A673 (cell line): ENCODE results near the gene BEST2. TPM values are rescaled to one million over a fixed set of nuclear protein-coding genes. Genes with fewer than 3 reads are reported as not detected.
A peak's percentile ranks its signal among the peaks of the same experiment; 100 is the strongest.

ENCODE experiments used
- BruUV-seq: library from RNA; stranded (reverse); fragments of 400-500 nt; replicated peaks from 2 replicates; lab custom pipeline; 2021; lab: Mats Ljungman, UMichigan
- CTCF ChIA-PET: fragments of 300-600 bp; sonication (Branson Sonifier 250); formaldehyde crosslinking; loops from one replicate; lab custom pipeline; 2022; ENCODE audit warnings: antibody characterized with exemption; lab: Charles Lee
- POLR2A ChIA-PET: fragments of 300-600 bp; sonication (Branson Sonifier 250); formaldehyde crosslinking; loops from one replicate; lab custom pipeline; 2022; ENCODE audit warnings: antibody characterized with exemption; ENCODE audit not compliant: low non-redundant PET; lab: Charles Lee
- DNase-seq: peaks from one replicate; pipeline ENCODE4 v3.0.0-alpha.2; 2015; ENCODE audit warnings: low spot score
- H3K27ac ChIP-seq: fragments of 200-600 bp; sonication (generic); 2 replicates; pipeline ENCODE4 v1.5.1; 2016; ENCODE audit warnings: mixed run types, low read depth, mild to moderate bottlenecking, mixed read lengths, antibody characterized with exemption, low read length; ENCODE audit not compliant: poor library complexity, severe bottlenecking
- H3K27me3 ChIP-seq: fragments of 200-600 bp; sonication (generic); replicated peaks from 2 replicates; pipeline ENCODE4 v1.6.1; 2017; ENCODE audit warnings: mixed run types, low read depth, mild to moderate bottlenecking, mixed read lengths, antibody characterized with exemption, low read length; ENCODE audit not compliant: insufficient read depth, poor library complexity
- H3K36me3 ChIP-seq: fragments of 200-600 bp; sonication (generic); 2 replicates; pipeline ENCODE4 v1.6.1; 2016; ENCODE audit warnings: mixed run types, mild to moderate bottlenecking, mixed read lengths, antibody characterized with exemption, low read length; ENCODE audit not compliant: insufficient read depth, poor library complexity, severe bottlenecking
- H3K4me1 ChIP-seq: fragments of 200-600 bp; sonication (generic); 2 replicates; pipeline ENCODE4 v1.6.1; 2017; ENCODE audit warnings: mixed run types, mild to moderate bottlenecking, mixed read lengths, antibody characterized with exemption, low read length; ENCODE audit not compliant: insufficient read depth, poor library complexity, severe bottlenecking
- H3K4me3 ChIP-seq: fragments of 200-600 bp; sonication (generic); 2 replicates; pipeline ENCODE4 v1.5.1; 2016; ENCODE audit warnings: low read depth, mixed run types, mild to moderate bottlenecking, mixed read lengths, low read length; ENCODE audit not compliant: poor library complexity, severe bottlenecking
- H3K9me3 ChIP-seq: fragments of 200-600 bp; sonication (generic); 2 replicates; pipeline ENCODE4 v1.6.1; 2016; ENCODE audit warnings: mixed run types, low read depth, mild to moderate bottlenecking, mixed read lengths, antibody characterized with exemption, low read length; ENCODE audit not compliant: poor library complexity, severe bottlenecking
- CTCF ChIP-seq: fragments of 300-800, 200-600 bp; sonication (generic); conservative IDR thresholded peaks from 2 replicates; pipeline ENCODE4 v1.5.1; 2017; ENCODE audit warnings: low read depth, mild to moderate bottlenecking, antibody characterized with exemption, low read length, moderate library complexity, mixed read lengths
- EZH2 ChIP-seq: fragments of 200-600 bp; sonication (generic); IDR thresholded peaks from 2 replicates; pipeline ENCODE4 v1.6.1; 2017; ENCODE audit warnings: borderline replicate concordance, low read depth, mild to moderate bottlenecking, mixed read lengths, antibody characterized with exemption, low read length; ENCODE audit not compliant: poor library complexity, severe bottlenecking
- intact Hi-C: fragments of 100-400 bp; cut with micrococcal nuclease; formaldehyde crosslinking; loops from one replicate; pipeline ENCODE4 v1.10.0; 2022; ENCODE audit not compliant: unreplicated experiment
- microRNA-seq: library from miRNA; unstranded; fragments of <30 nt; microRNA quantifications from one replicate; pipeline ENCODE4 v1.2.0, GENCODE V29; 2021
- total RNA-seq: library from RNA; stranded (reverse); gene quantifications from 2 replicates; pipeline ENCODE4 v1.2.3, GENCODE V29; 2021

The BEST2 gene
- total RNA-seq, 1 experiment from 2014 or later = not detected

DNA sequence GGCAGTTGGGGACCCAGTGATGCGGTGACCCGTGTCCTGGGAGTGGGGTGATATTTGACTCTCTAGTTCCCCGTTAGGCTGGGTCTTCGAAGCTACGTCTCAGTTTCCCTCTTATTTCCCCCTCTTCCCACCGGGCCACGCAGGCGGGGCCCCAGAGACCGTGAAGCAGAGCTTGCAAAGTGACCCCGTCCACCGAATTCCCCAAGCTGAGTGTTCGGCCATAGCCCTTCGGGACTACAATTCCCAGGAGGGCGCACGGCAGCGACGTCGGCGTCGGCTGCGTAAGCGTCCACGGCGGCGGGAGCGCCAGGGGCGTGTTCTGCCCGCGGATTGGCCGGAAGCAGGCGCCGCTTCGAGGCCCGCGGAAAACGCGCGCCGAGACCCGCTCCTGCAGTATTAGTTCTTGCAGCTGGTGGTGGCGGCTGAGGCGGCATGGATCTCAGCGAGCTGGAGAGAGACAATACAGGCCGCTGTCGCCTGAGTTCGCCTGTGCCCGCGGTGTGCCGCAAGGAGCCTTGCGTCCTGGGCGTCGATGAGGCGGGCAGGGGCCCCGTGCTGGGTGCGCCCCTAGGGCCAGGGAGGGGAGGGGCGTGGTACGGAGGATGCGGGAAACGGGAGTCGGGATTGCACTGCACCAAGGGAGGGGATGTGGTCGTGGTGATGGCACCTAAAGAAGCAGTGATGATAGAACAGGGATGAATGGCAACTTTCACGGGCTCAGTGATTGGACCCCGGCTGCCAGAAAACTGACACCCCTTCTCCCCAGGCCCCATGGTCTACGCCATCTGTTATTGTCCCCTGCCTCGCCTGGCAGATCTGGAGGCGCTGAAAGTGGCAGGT is 54.9 kb downstream of the BEST2 start, which contains the start of gene RNASEH2A:
TSS of gene RNASEH2A (plus strand) at position 343 of the 840 bp plus-strand sequence. CDS start at position 433, 90 bp downstream.
- Histone ChIP-seq H3K4me3 (peak within 1 kb of the TSS; percentile 91), H3K27ac (peak within 1 kb of the TSS; percentile 89), H3K36me3 (peaks cover 16% of the 10 kb centered on the region), H3K27me3 (no peaks in the 10 kb centered on the region), H3K4me1 (peaks cover 9% of the 10 kb centered on the region), H3K9me3 (no peaks in the 10 kb centered on the region)
- CTCF ChIA-PET = no interaction called here
- peak; percentile 97 for DNase-seq
- intact Hi-C loops = no loop called here
- POLR2A ChIA-PET = no interaction called here
- BruUV-seq = no TSS peak
- no peak for TF ChIP-seq CTCF
- TF ChIP-seq EZH2 = no peak

Small RNA genes lying within 50 kb of the gene (microRNA-seq; reads per million reads assigned to microRNA genes)
- gene MIR5684 = not detected

Other genes with a start within 250 kb of the BEST2 start
- gene ZNF564, start 200.3 kb upstream of the BEST2 start, total RNA-seq = 6.3 and 7.9 TPM in 2 replicates
- gene ZNF490, start 141.0 kb upstream of the BEST2 start, total RNA-seq = 7.7 and 9.5 TPM in 2 replicates
- gene ZNF791, start 140.9 kb upstream of the BEST2 start, total RNA-seq = 22.9 and 26.0 TPM in 2 replicates
- gene MAN2B1, start 85.0 kb upstream of the BEST2 start, total RNA-seq = 64.4 and 67.1 TPM in 2 replicates
- gene WDR83, start 85.0 kb upstream of the BEST2 start, total RNA-seq = 19.4 and 24.5 TPM in 2 replicates
- 117 and 127 TPM in 2 replicates for gene DHPS, start 69.9 kb upstream of the BEST2 start, total RNA-seq
- gene GNG14, start 63.8 kb upstream of the BEST2 start, total RNA-seq = not detected in 2 replicates
- gene FBXW9, start 55.2 kb upstream of the BEST2 start, total RNA-seq = 15.4 and 19.6 TPM in 2 replicates
- gene TNPO2, start 27.9 kb upstream of the BEST2 start, total RNA-seq = 121 and 150 TPM in 2 replicates
- gene TRIR, start 17.1 kb upstream of the BEST2 start, total RNA-seq = 238 and 259 TPM in 2 replicates
- gene GET3, start 14.3 kb upstream of the BEST2 start, total RNA-seq = 91.7 and 92.6 TPM in 2 replicates
- gene HOOK2, start 23.8 kb downstream of the BEST2 start, total RNA-seq = 25.8 and 34.1 TPM in 2 replicates
- gene JUNB, start 39.7 kb downstream of the BEST2 start, total RNA-seq = 27.7 and 28.6 TPM in 2 replicates
- 406 and 429 TPM in 2 replicates for gene PRDX2, start 50.0 kb downstream of the BEST2 start, total RNA-seq
- gene THSD8, start 50.3 kb downstream of the BEST2 start, total RNA-seq = 45.2 and 53.4 TPM in 2 replicates
- gene RNASEH2A, start 54.8 kb downstream of the BEST2 start, total RNA-seq = 97.7 and 99.7 TPM in 2 replicates
- gene RTBDN, start 82.8 kb downstream of the BEST2 start, total RNA-seq = 1.4 TPM in 1 of 2 replicates, not detected in the other
- gene MAST1, start 86.7 kb downstream of the BEST2 start, total RNA-seq = 22.2 and 26.7 TPM in 2 replicates
- gene DNASE2, start 129.7 kb downstream of the BEST2 start, total RNA-seq = 22.7 and 27.8 TPM in 2 replicates
- gene KLF1, start 135.4 kb downstream of the BEST2 start, total RNA-seq = 0.30 and 0.57 TPM in 2 replicates
- gene GCDH, start 139.4 kb downstream of the BEST2 start, total RNA-seq = 47.3 and 58.7 TPM in 2 replicates
- 0.71 and 1.8 TPM in 2 replicates for gene SYCE2, start 167.5 kb downstream of the BEST2 start, total RNA-seq
- gene FARSA, start 181.9 kb downstream of the BEST2 start, total RNA-seq = 150 and 162 TPM in 2 replicates
- gene CALR, start 186.8 kb downstream of the BEST2 start, total RNA-seq = 994 and 1,019 TPM in 2 replicates
- gene RAD23A, start 194.1 kb downstream of the BEST2 start, total RNA-seq = 183 and 186 TPM in 2 replicates
- gene GADD45GIP1, start 205.4 kb downstream of the BEST2 start, total RNA-seq = 61.1 and 67.5 TPM in 2 replicates
- gene DAND5, start 217.8 kb downstream of the BEST2 start, total RNA-seq = 0.17 TPM in 2 replicates
- 69.7 and 77.9 TPM in 2 replicates for gene NFIX, start 243.7 kb downstream of the BEST2 start, total RNA-seq